ENCODE data around the gene ZNF423.
A peak's percentile ranks its signal among the peaks of the same experiment; 100 is the strongest.

The ZNF423 gene

GRCh38 chr16:49454426-49455180, 401.3 kb downstream of the ZNF423 start:
- no peak for DNase-seq (ENCODE audit: extremely low read depth in 1 of 2, low read depth in 1 of 2)

GRCh38 chr16:49453983-49454382, 401.9 kb downstream of the ZNF423 start:
- no peak for DNase-seq (ENCODE audit: extremely low read depth in 1 of 2, low read depth in 1 of 2)

DNA sequence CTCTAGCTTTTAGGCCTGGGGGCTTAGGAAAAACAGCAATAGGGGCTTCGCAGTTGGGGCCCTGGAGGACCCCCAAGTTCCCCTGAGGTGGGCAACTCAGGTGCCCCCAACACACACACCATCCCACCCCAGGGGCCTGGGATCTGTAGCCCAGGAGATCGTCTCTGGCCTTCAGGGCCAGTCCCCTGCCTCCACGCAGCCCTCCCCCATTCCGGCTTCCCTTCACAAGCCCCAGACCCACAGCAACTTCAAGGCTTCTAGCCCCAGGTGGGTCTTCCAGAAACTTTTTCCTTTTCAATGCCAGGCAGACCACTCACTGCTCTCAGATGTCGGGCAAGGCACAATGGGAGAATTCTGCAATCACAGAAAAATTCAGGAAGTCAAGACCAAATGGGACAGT, 402.9 kb downstream of the ZNF423 start:
- DNase-seq (ENCODE audit: extremely low read depth in 1 of 2, low read depth in 1 of 2) = no peak

DNA sequence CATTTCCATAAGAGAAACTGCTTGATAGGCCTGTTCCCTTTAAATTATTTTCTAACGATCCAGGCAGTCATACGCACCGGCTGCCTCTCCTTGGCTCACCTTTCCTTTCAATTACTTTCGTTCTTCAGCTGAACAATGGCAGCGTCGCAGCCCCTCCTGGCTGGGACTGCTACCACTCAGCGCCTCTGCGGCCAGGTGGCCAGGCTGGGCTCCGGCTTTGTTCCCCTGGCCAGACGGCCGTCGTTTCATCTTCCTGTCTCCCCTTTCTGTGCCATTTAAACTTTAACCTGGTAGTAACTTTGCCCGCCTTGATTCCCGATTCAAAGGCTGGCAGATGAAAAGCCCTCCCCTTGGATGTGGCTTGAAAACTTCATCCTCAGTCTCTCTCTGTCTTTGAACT, 403.3 kb downstream of the ZNF423 start:
- DNase-seq (ENCODE audit: extremely low read depth in 1 of 2, low read depth in 1 of 2) = no peak

GRCh38 chr16:49452108-49452507, 403.8 kb downstream of the ZNF423 start:
- no peak for DNase-seq (ENCODE audit: extremely low read depth in 1 of 2, low read depth in 1 of 2)

DNA sequence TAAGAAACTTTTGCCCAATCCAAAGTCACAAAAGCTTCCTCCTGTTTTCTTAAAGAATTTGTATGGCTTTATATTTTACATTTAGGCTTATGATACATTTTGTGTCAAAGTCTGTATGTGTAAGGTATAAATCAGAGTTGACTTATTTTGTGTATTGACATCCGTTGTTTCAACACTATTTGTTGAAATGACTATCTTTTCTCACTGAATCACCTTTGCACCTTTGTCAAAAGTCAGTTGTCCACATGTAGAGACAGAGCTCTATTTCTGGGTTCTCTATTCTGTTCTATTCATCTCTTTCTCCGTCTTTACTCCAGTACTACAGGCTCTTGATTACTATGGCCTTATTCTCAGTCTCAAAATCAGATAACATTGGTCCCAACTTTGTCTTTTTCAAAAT, 409.1 kb downstream of the ZNF423 start:
- no peak for DNase-seq (ENCODE audit: extremely low read depth in 1 of 2, low read depth in 1 of 2)

DNA sequence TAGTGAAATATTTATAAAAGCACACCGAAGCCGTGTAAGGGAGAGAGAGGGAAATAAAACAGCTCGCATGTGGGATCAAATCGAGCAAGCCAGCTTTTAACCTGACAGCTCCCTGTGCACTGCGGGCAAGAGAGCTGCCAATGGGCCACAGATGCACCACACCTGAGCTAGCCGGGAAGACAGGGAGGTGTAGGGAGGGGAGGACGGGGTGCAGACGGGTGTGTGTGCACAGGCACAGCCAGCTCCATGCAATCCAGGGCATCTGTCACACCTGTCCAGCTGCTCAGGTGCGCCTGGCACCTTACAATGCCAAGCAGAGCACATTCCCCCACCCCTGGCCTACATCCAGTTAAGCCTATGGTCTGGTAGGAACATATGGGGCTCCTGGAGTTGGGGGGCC, 412.3 kb downstream of the ZNF423 start:
- no peak for DNase-seq (ENCODE audit: extremely low read depth in 1 of 2, low read depth in 1 of 2)

DNA sequence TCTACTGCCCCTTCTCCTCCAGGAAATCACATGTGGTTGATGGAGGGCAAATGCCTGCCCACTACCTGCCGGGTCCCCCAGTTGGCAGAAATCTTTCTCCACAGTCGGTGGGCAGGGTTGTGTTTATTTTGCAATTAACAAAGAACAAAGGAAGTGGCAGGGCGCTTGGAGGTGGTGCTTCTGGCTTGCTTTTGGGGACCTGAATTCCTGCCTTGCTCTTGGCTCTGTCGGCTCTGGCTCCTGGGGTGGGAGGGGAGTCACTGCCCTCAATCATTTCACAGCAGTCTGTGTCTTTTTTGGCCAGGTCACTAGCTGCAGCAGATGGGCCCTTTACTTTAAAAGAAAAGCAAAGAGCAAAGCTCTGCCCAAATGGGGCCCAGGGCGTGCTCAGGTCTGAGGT, 413.1 kb downstream of the ZNF423 start:
- no peak for DNase-seq (ENCODE audit: extremely low read depth in 1 of 2, low read depth in 1 of 2)

DNA sequence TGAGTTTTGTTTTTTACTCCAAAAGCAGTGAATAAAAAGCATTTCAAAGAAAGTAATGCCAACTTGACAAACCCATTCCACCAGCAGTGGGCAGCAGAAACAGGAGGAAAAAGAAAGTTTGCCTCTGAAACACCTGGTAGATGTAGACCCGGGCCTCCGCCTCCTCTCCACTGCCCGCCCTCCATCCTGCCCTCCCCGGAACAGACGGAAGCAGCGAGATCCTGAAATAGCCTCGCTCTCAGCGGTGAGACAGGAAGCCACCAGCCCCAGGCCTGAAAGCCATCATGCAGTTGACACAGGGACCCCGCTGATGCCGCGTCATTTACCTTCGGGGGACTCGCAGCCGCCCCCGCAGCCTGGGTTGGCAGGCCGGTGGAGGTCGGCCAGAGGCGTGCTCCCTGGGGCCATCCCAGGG, 414.5 kb downstream of the ZNF423 start:
- DNase-seq (ENCODE audit: extremely low read depth in 1 of 2, low read depth in 1 of 2) = peak; percentile 30 to 43

- no peak for DNase-seq (ENCODE audit: extremely low read depth in 1 of 2, low read depth in 1 of 2)
Measured at GRCh38 chr16:49440156-49441065, 415.5 kb downstream of the ZNF423 start.

DNA sequence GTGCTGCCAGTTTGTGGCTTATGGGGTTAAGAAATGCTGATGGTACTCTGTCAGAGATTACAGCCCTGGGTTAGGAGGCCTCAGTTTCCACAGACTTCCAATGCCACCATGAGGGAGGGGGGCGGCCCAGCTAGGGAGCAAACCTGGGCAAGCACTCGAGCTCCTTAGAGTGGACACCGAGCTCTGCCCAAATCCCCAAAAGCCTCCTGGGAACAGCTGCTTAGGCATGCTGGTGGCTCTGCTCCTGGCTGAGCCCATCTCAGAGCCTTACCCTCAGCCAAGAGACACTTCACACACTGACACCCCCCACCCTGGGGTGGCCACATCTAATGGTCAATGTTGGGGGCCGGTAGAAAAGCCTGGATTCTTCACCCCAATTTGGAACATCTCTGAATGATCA, 416.2 kb downstream of the ZNF423 start:
- no peak for DNase-seq (ENCODE audit: extremely low read depth in 1 of 2, low read depth in 1 of 2)

- no peak for DNase-seq (ENCODE audit: extremely low read depth in 1 of 2, low read depth in 1 of 2)
Measured at GRCh38 chr16:49439050-49439449, 416.9 kb downstream of the ZNF423 start.

All from activated CD8-positive, alpha-beta memory T cell treated with anti-CD3 and anti-CD28 coated beads for 1 hour (primary cell).